Caco-2 (cell line): ENCODE measurements around the gene SPPL3. TPM values are rescaled to one million over a fixed set of nuclear protein-coding genes. Genes with fewer than 3 reads are reported as not detected.

ENCODE experiments used
- BruUV-seq: library from RNA; stranded (reverse); fragments of 400-500 nt; replicated peaks from 2 replicates; lab custom pipeline; 2021; lab: Mats Ljungman, UMichigan
- CTCF ChIA-PET: fragments of 300-600 bp; sonication (Branson Sonifier 250); formaldehyde crosslinking; loops from one replicate; lab custom pipeline; 2022; ENCODE audit warnings: antibody characterized with exemption; lab: Charles Lee
- POLR2A ChIA-PET: fragments of 300-600 bp; sonication (Branson Sonifier 250); formaldehyde crosslinking; loops from one replicate; lab custom pipeline; 2022; ENCODE audit warnings: antibody characterized with exemption; lab: Charles Lee
- DNase-seq, 2 experiments: peaks; one replicate each; pipeline versions ENCODE4 v3.0.0 to v3.0.0-alpha.2; 2020 to 2022
- H3K27me3 ChIP-seq: replicated peaks from 2 replicates; pipeline ENCODE4 v1.6.0; 2011; ENCODE audit warnings: low read length; ENCODE audit not compliant: control insufficient read depth, insufficient read depth
- H3K36me3 ChIP-seq: 2 replicates; pipeline ENCODE4 v1.5.1; 2011; ENCODE audit warnings: low read length; ENCODE audit not compliant: control insufficient read depth, insufficient read depth
- H3K4me1 ChIP-seq: fragments of 250-450 bp; sonication (Bioruptor Pico); 2 replicates; pipeline ENCODE4 v1.5.1; 2020; ENCODE audit warnings: mild to moderate bottlenecking
- H3K4me3 ChIP-seq: 2 replicates; pipeline ENCODE4 v1.5.1; 2011; ENCODE audit warnings: low read depth, mild to moderate bottlenecking, control low read depth, low read length
- H3K9me3 ChIP-seq: fragments of 250-450 bp; sonication (Bioruptor Pico); 2 replicates; pipeline ENCODE4 v1.5.1; 2020; ENCODE audit warnings: mild to moderate bottlenecking, moderate library complexity
- H3K27ac Mint-ChIP-seq: one replicate; pipeline ENCODE4 v1.8.0; 2022; ENCODE audit warnings: mixed read lengths; ENCODE audit not compliant: unreplicated experiment
- H3K27me3 Mint-ChIP-seq: one replicate; pipeline ENCODE4 v1.8.0; 2022; ENCODE audit warnings: mixed read lengths; ENCODE audit not compliant: insufficient read depth, unreplicated experiment
- H3K36me3 Mint-ChIP-seq: one replicate; pipeline ENCODE4 v1.8.0; 2022; ENCODE audit warnings: mild to moderate bottlenecking, mixed read lengths; ENCODE audit not compliant: insufficient read depth, unreplicated experiment
- H3K4me1 Mint-ChIP-seq: one replicate; pipeline ENCODE4 v1.8.0; 2022; ENCODE audit warnings: low read depth, mixed read lengths; ENCODE audit not compliant: unreplicated experiment
- H3K4me3 Mint-ChIP-seq: one replicate; pipeline ENCODE4 v1.8.0; 2022; ENCODE audit warnings: mild to moderate bottlenecking, moderate library complexity, mixed read lengths; ENCODE audit not compliant: unreplicated experiment
- H3K9me3 Mint-ChIP-seq: one replicate; pipeline ENCODE4 v1.8.0; 2022; ENCODE audit warnings: mixed read lengths; ENCODE audit not compliant: unreplicated experiment
- CTCF ChIP-seq, 2 experiments: fragments of 200-600 bp in 1 of 2; IDR thresholded peaks; 1 replicate in 1 of 2; 2 replicates in 1 of 2; pipeline versions ENCODE4 v1.5.1 to v1.8.0; 2011 to 2022; ENCODE audit warnings: antibody characterized with exemption in 1 of 2, control low read depth in 1 of 2, inconsistent platforms in 1 of 2, low read depth in 1 of 2, low read length in 1 of 2, mild to moderate bottlenecking in 1 of 2, moderate library complexity in 1 of 2; ENCODE audit not compliant: insufficient read depth in 1 of 2, severe bottlenecking in 1 of 2, unreplicated experiment in 1 of 2
- intact Hi-C: fragments of 100-400 bp; cut with micrococcal nuclease; formaldehyde crosslinking; loops from one replicate; pipeline ENCODE4 v1.10.0; 2022; ENCODE audit not compliant: unreplicated experiment
- total RNA-seq: library from RNA; stranded (reverse); gene quantifications from 2 replicates; pipeline ENCODE4 v1.2.3, GENCODE V29; 2022

The SPPL3 gene
- total RNA-seq, 1 experiment from 2014 or later, result 63.4 TPM

GRCh38 chr12:120879102-120879501, 25.1 kb downstream of the SPPL3 start:
- TF ChIP-seq CTCF (IDR thresholded peaks at IDR 0.05; ENCODE audit: insufficient read depth in 1 of 2, low read depth in 1 of 2, low read length in 1 of 2, severe bottlenecking in 1 of 2, unreplicated experiment in 1 of 2), result no peak
- BruUV-seq, result no TSS peak
- H3K9me3 ChIP-seq, result no peaks in the 10 kb centered on the region; the same call in 1 of the 2 replicates
- DNase-seq, result peak in 1 of 2 experiments; percentile 35
- Mint-ChIP-seq H3K36me3 (peaks cover 7% of the 10 kb centered on the region), H3K9me3 (no peaks in the 10 kb centered on the region), H3K4me1 (peaks cover 14% of the 10 kb centered on the region), H3K27ac (peak overlapping the region; percentile 82), H3K27me3 (no peaks in the 10 kb centered on the region), H3K4me3 (peak overlapping the region; percentile 15)
- CTCF ChIA-PET, result interaction anchor here (0.7 kb wide), 1 partner anchor 249 kb away, joined by 3 read pairs; no protein-coding TSS in a partner anchor
- H3K27me3 ChIP-seq, result no peaks in the 10 kb centered on the region
- POLR2A ChIA-PET, result interaction anchor here (0.6 to 0.9 kb wide), 2 partner anchors 15 to 99 kb away, joined by 3 to 4 read pairs; no protein-coding TSS in a partner anchor
- intact Hi-C loops, result no loop called here
- H3K36me3 ChIP-seq, result no peaks in the 10 kb centered on the region
- H3K4me1 ChIP-seq, result peaks cover 11% of the 10 kb centered on the region; the same call in 1 of the 2 replicates
- no peak overlapping the region for H3K4me3 ChIP-seq

GRCh38 chr12:120874547-120875245, 29.5 kb downstream of the SPPL3 start:
- H3K4me3 Mint-ChIP-seq, result no peak overlapping the region
- no peaks in the 10 kb centered on the region for H3K27me3 Mint-ChIP-seq
- H3K27me3 ChIP-seq, result no peaks in the 10 kb centered on the region
- H3K4me3 ChIP-seq, result no peak overlapping the region
- no peak for DNase-seq
- intact Hi-C loops, result no loop called here
- peaks cover 16% of the 10 kb centered on the region; the same call in 1 of the 2 replicates for H3K4me1 ChIP-seq
- H3K36me3 ChIP-seq, result no peaks in the 10 kb centered on the region
- H3K9me3 ChIP-seq, result no peaks in the 10 kb centered on the region; the same call in 1 of the 2 replicates
- no peak for TF ChIP-seq CTCF (IDR thresholded peaks at IDR 0.05; ENCODE audit: insufficient read depth in 1 of 2, low read depth in 1 of 2, low read length in 1 of 2, severe bottlenecking in 1 of 2, unreplicated experiment in 1 of 2)
- no peak overlapping the region for H3K27ac Mint-ChIP-seq
- ChIA-PET POLR2A (no interaction called here), CTCF (no interaction called here)
- no TSS peak for BruUV-seq
- peaks cover 11% of the 10 kb centered on the region for H3K36me3 Mint-ChIP-seq
- no peaks in the 10 kb centered on the region for H3K9me3 Mint-ChIP-seq
- peaks cover 21% of the 10 kb centered on the region for H3K4me1 Mint-ChIP-seq

GRCh38 chr12:120873226-120873625, 30.9 kb downstream of the SPPL3 start:
- H3K27ac Mint-ChIP-seq, result no peak overlapping the region
- H3K36me3 Mint-ChIP-seq, result peaks cover 11% of the 10 kb centered on the region
- H3K9me3 Mint-ChIP-seq, result no peaks in the 10 kb centered on the region
- no peak overlapping the region for H3K4me3 ChIP-seq
- peaks cover 10% of the 10 kb centered on the region; the same call in 1 of the 2 replicates for H3K4me1 ChIP-seq
- no peak for TF ChIP-seq CTCF (IDR thresholded peaks at IDR 0.05; ENCODE audit: insufficient read depth in 1 of 2, low read depth in 1 of 2, low read length in 1 of 2, severe bottlenecking in 1 of 2, unreplicated experiment in 1 of 2)
- H3K4me3 Mint-ChIP-seq, result no peak overlapping the region
- BruUV-seq, result no TSS peak
- H3K36me3 ChIP-seq, result no peaks in the 10 kb centered on the region
- no peaks in the 10 kb centered on the region for H3K27me3 ChIP-seq
- peaks cover 14% of the 10 kb centered on the region for H3K4me1 Mint-ChIP-seq
- ChIA-PET POLR2A (no interaction called here), CTCF (no interaction called here)
- DNase-seq, result no peak
- intact Hi-C loops, result no loop called here
- H3K27me3 Mint-ChIP-seq, result no peaks in the 10 kb centered on the region
- no peaks in the 10 kb centered on the region; the same call in 1 of the 2 replicates for H3K9me3 ChIP-seq
